ENCODE results near the gene DNAJB12.

DNAJB12 gene

DNA sequence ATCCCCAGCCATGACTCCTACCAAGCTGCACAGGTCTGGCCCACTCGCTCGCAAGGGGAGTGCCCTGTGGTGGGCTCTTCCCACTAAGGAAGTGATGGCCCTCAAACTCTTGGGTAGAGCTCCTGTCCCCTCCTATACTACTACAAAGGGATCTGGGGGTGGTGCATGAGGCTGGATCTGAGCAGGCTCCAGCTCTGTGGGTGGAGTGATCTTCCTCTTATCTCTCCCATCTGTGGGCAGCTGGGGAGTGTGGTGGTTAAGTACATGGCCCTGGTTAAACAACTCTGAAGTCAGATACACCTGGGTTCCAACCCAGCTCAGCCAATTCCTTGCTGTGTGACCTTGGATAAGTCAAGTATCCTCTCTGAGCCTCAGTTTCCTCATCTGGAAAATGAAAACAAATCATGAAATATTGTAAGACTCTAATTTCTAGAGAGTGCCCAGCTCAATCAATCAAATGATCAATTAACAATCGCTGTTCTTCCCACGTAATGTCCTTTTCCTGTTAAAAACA lies 63.6 kb downstream of the DNAJB12 start:
- TF ChIP-seq POLR2A (IDR thresholded peaks at IDR 0.05; ENCODE audit: low read depth, low read length) = no peak
- DNase-seq (ENCODE audit: insufficient read length, low spot score) = no peak
- FAIRE-seq = no peak

DNA sequence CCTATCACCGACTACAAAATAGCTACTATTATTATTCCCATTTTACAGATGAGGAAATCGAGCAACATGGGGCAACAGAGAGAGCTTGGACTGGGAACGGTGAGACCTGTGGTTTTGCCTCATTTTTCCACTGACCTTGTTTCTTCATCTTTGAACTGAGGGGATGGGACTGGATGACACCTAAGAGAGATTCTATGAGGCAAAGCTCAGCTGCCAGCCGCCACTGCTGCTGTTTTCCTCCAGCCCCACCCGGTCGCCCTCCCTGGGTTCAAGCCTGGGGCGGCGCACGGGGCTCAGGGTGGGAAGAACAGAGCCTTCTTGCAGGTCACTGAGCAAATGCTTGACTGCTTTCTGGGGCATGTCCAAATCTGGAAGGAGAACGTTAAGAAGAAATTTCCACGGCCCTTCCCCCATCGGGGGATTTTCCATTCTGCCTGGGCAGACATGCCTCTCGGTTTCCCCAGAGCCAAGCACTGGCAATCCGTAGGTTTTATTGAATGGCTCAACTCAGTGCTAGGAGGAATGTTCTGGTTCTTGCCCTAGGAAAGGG lies 68.7 kb downstream of the DNAJB12 start:
- TF ChIP-seq POLR2A (IDR thresholded peaks at IDR 0.05; ENCODE audit: low read depth, low read length) = no peak
- DNase-seq (ENCODE audit: insufficient read length, low spot score) = no peak
- no peak for FAIRE-seq

DNA sequence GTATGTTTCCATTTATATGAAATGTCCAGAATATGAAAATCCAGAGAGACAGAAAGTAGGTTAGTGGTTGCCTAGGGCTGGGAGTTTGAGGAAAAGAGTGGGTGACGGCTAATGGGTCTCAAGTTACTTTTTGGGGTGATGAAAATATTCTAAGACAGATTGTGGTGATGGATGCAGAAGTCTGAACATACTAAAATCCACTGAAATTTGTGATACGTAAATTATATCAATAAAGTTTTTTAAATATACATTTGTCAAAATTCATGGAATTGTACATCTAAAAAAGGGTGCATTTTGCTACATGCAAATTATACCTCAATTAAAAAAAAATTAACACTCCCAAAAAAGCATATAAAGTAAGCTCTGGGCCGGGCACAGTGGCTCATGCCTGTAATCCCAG lies 71.6 kb downstream of the DNAJB12 start:
- DNase-seq (ENCODE audit: insufficient read length, low spot score) = no peak
- TF ChIP-seq POLR2A (IDR thresholded peaks at IDR 0.05; ENCODE audit: low read depth, low read length) = no peak
- FAIRE-seq = no peak
